Activated CD8-positive, alpha-beta memory T cell treated with anti-CD3 and anti-CD28 coated beads for 24 hours (primary cell): ENCODE results near the gene RNF26.
A peak's percentile ranks its signal among the peaks of the same experiment; 100 is the strongest.

Source experiments
- DNase-seq: peaks from one replicate; pipeline ENCODE4 v3.0.0-alpha.2; 2020

Gene RNF26

GRCh38 chr11:119334174-119334930 is at the start of gene RNF26:
Gene RNF26 (plus strand): TSS chr11:119334527. CDS start chr11:119335123, 596 bp downstream.
- peak; percentile 94 for DNase-seq

GRCh38 chr11:119285431-119285830 is 48.9 kb upstream of the RNF26 start:
- no peak for DNase-seq

GRCh38 chr11:119288219-119288618 is 46.1 kb upstream of the RNF26 start:
- DNase-seq = no peak

- no peak for DNase-seq
Measured at GRCh38 chr11:119290894-119291497, 43.3 kb upstream of the RNF26 start.

- DNase-seq = no peak
Measured at GRCh38 chr11:119293461-119293860, 40.9 kb upstream of the RNF26 start.

GRCh38 chr11:119295178-119295577 is 39.1 kb upstream of the RNF26 start:
- DNase-seq = no peak

GRCh38 chr11:119297938-119298337 is 36.4 kb upstream of the RNF26 start:
- DNase-seq = no peak

- no peak for DNase-seq
Measured at GRCh38 chr11:119298726-119299125, 35.6 kb upstream of the RNF26 start.

GRCh38 chr11:119299416-119299815 is 34.9 kb upstream of the RNF26 start:
- no peak for DNase-seq

GRCh38 chr11:119300198-119300964 is 33.9 kb upstream of the RNF26 start:
- DNase-seq = no peak

- no peak for DNase-seq
Measured at GRCh38 chr11:119303227-119303718, 31.1 kb upstream of the RNF26 start.

- DNase-seq = no peak
Measured at GRCh38 chr11:119305556-119306372, 28.6 kb upstream of the RNF26 start.

GRCh38 chr11:119306373-119306890 is 27.9 kb upstream of the RNF26 start:
- DNase-seq = peak; percentile 73

- DNase-seq = no peak
Measured at GRCh38 chr11:119307219-119307618, 27.1 kb upstream of the RNF26 start.

GRCh38 chr11:119307974-119308373 is 26.4 kb upstream of the RNF26 start:
- DNase-seq = no peak

GRCh38 chr11:119309411-119309810 is 24.9 kb upstream of the RNF26 start:
- DNase-seq = no peak

- no peak for DNase-seq
Measured at GRCh38 chr11:119309953-119310681, 24.2 kb upstream of the RNF26 start.

GRCh38 chr11:119310682-119311052 is 23.7 kb upstream of the RNF26 start:
- DNase-seq = no peak

GRCh38 chr11:119314726-119315125 is 19.6 kb upstream of the RNF26 start:
- no peak for DNase-seq

- DNase-seq = peak; percentile 78
Measured at GRCh38 chr11:119315131-119316015, 19.0 kb upstream of the RNF26 start.
